Germinal center (tissue), 1 donor: Measurements from ENCODE around the gene HNF1B.
"Not testable (repeated sequence)": the region's sequence is repeated elsewhere in the genome, so short reads cannot be mapped to it uniquely, and the experiment has no call there.

Source experiments
- DNase-seq: peaks from one replicate; pipeline ENCODE4 v3.0.0; 2012; ENCODE audit warnings: mixed read lengths, low spot score

Gene HNF1B

GRCh38 chr17:37744961-37745800 lies at the start of gene HNF1B:
HNF1B (minus strand) TSS chr17:37745059; CDS start chr17:37744884, 175 bp downstream.
- DNase-seq = peak; percentile 69

GRCh38 chr17:37792787-37793186 lies 47.9 kb upstream of the HNF1B start:
- no peak for DNase-seq

GRCh38 chr17:37791447-37792399 lies 46.9 kb upstream of the HNF1B start:
- DNase-seq = peak; percentile 60

GRCh38 chr17:37789771-37790541 lies 45.1 kb upstream of the HNF1B start:
- no peak for DNase-seq

- no peak for DNase-seq
Observed at GRCh38 chr17:37789021-37789565, 44.2 kb upstream of the HNF1B start.

GRCh38 chr17:37788526-37788925 lies 43.7 kb upstream of the HNF1B start:
- no peak for DNase-seq

GRCh38 chr17:37787055-37787757 lies 42.3 kb upstream of the HNF1B start:
- DNase-seq = no peak

- DNase-seq = no peak
Observed at GRCh38 chr17:37786481-37786880, 41.6 kb upstream of the HNF1B start.

GRCh38 chr17:37782460-37782859 lies 37.6 kb upstream of the HNF1B start:
- not testable (repeated sequence) for DNase-seq

GRCh38 chr17:37781451-37781850 lies 36.6 kb upstream of the HNF1B start:
- no peak for DNase-seq

GRCh38 chr17:37779554-37779953 lies 34.7 kb upstream of the HNF1B start:
- no peak for DNase-seq

- DNase-seq = peak; percentile 63
Observed at GRCh38 chr17:37774504-37774903, 29.6 kb upstream of the HNF1B start.

- no peak for DNase-seq
Observed at GRCh38 chr17:37772982-37773381, 28.1 kb upstream of the HNF1B start.

GRCh38 chr17:37770631-37771518 lies 26.0 kb upstream of the HNF1B start:
- no peak for DNase-seq

GRCh38 chr17:37769050-37769449 lies 24.2 kb upstream of the HNF1B start:
- DNase-seq = no peak

- DNase-seq = no peak
Observed at GRCh38 chr17:37768438-37768837, 23.6 kb upstream of the HNF1B start.

GRCh38 chr17:37766971-37767370 lies 22.1 kb upstream of the HNF1B start:
- no peak for DNase-seq

- DNase-seq = no peak
Observed at GRCh38 chr17:37764383-37764782, 19.5 kb upstream of the HNF1B start.

GRCh38 chr17:37762666-37763065 lies 17.8 kb upstream of the HNF1B start:
- DNase-seq = no peak

- no peak for DNase-seq
Observed at GRCh38 chr17:37761961-37762360, 17.1 kb upstream of the HNF1B start.
